OCI-LY3 (cell line): ENCODE data around the gene CDH24.

Experiments
- H2AFZ ChIP-seq: fragments of 200-600, 300-600 bp; shearing (Covaris generic); 2 replicates; pipeline ENCODE4 v1.6.0; 2014; ENCODE audit warnings: antibody characterized with exemption, low read depth, low read length
- H3K27ac ChIP-seq: fragments of 200-600, 300-600 bp; sonication (generic); 2 replicates; pipeline ENCODE4 v1.5.1; 2014; ENCODE audit warnings: mild to moderate bottlenecking, low read length, moderate library complexity, mixed read lengths
- H3K27me3 ChIP-seq: fragments of 200-600, 300-600 bp; sonication (generic); 2 replicates; pipeline ENCODE4 v1.6.1; 2014; ENCODE audit warnings: low read depth, low read length, mixed read lengths
- H3K36me3 ChIP-seq: fragments of 200-600, 300-600 bp; sonication (generic); replicated peaks from 2 replicates; pipeline ENCODE3; 2014; ENCODE audit warnings: low read depth, low read length, mixed read lengths
- H3K4me1 ChIP-seq: fragments of 300-600, 200-600 bp; sonication (generic); 2 replicates; pipeline ENCODE4 v1.6.1; 2014; ENCODE audit warnings: low read length, mixed read lengths
- H3K4me2 ChIP-seq: fragments of 200-600, 300-600 bp; sonication (generic); 2 replicates; pipeline ENCODE4 v1.6.1; 2014; ENCODE audit warnings: low read length, mixed read lengths
- H3K4me3 ChIP-seq: fragments of 300-600, 200-600 bp; sonication (generic); 2 replicates; pipeline ENCODE4 v1.5.1; 2014; ENCODE audit warnings: antibody characterized with exemption, mild to moderate bottlenecking, low read length, moderate library complexity
- H3K79me2 ChIP-seq: fragments of 300-600, 200-600 bp; shearing (Covaris generic); 2 replicates; pipeline ENCODE4 v1.6.1; 2014; ENCODE audit warnings: mild to moderate bottlenecking, low read length, mixed read lengths
- H3K9ac ChIP-seq: fragments of 300-600, 200-600 bp; shearing (Covaris generic); 2 replicates; pipeline ENCODE4 v1.6.0; 2014; ENCODE audit warnings: mild to moderate bottlenecking, low read length, moderate library complexity
- H3K9me3 ChIP-seq: fragments of 200-600, 300-600 bp; shearing (Covaris generic); 2 replicates; pipeline ENCODE4 v1.6.1; 2014; ENCODE audit warnings: low read length, mixed read lengths; ENCODE audit not compliant: insufficient read depth
- H4K20me1 ChIP-seq: fragments of 200-600, 300-600 bp; sonication (generic); 2 replicates; pipeline ENCODE4 v1.6.1; 2016; ENCODE audit warnings: low read length, mixed read lengths; ENCODE audit not compliant: insufficient read depth
- EZH2phosphoT487 ChIP-seq: fragments of 200-600 bp; shearing (Covaris generic); IDR thresholded peaks from 2 replicates; pipeline ENCODE4 v1.6.1; 2018; ENCODE audit warnings: antibody characterized with exemption, mixed run types, low read depth
- TF ChIP-seq, protein P1 (sequence below): fragments of 200-600, 300-600 bp; sonication (generic); IDR thresholded peaks from 2 replicates; pipeline ENCODE4 v1.5.1; 2014; ENCODE audit warnings: antibody characterized with exemption, low read length, low read depth

Gene CDH24

DNA sequence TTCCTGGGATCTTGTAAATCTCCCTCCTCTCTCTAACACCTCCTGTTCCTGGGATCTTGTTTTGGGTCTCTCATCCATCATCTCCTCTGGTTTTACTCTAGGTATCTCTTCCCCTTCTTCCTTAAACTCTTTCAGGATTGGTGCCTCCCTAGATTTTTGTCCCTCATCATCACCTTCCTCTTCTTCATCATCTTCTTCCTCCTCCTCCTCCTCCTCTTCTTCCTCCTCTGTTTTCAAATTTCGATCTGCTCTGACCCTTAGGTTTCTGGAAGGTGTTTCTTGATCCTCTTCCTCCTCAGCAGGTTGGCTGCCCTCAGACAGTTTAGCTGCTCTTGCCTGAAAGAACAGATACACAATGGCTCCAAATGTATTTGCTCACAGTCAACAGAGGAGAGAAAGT, 23.2 kb upstream of the CDH24 start:
- H3K27ac ChIP-seq = no peak overlapping the region

DNA sequence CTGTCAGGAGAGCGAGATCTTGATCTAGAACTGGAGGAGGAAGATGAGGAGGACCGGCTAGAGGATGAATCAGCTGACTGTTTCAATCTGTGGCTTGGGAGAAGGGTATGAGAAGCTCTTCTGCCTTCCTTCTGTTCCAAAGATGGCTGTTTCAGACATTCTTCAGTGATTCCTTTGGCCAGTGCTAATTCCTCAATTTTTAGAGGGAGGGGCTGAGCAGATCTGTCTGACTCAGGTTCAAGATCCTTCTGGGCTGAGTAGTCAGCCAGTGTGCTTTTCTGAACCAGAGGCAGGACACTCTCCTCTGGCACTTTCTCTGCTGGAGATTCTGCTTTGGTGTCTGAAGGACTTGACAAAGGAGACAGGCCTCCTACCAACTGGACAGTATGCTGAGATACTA, 22.4 kb upstream of the CDH24 start:
- no peaks in the 10 kb centered on the region for H3K27me3 ChIP-seq
- H4K20me1 ChIP-seq = no peaks in the 10 kb centered on the region
- H3K9ac ChIP-seq = no peak overlapping the region
- H3K4me2 ChIP-seq = no peak overlapping the region
- H3K4me3 ChIP-seq = no peak overlapping the region
- H3K36me3 ChIP-seq = peaks cover 75% of the 10 kb centered on the region
- no peaks in the 10 kb centered on the region for H3K79me2 ChIP-seq
- no peak overlapping the region for H3K27ac ChIP-seq
- H3K9me3 ChIP-seq = no peaks in the 10 kb centered on the region
- no peak for TF ChIP-seq EZH2phosphoT487
- TF ChIP-seq, protein P1, sequence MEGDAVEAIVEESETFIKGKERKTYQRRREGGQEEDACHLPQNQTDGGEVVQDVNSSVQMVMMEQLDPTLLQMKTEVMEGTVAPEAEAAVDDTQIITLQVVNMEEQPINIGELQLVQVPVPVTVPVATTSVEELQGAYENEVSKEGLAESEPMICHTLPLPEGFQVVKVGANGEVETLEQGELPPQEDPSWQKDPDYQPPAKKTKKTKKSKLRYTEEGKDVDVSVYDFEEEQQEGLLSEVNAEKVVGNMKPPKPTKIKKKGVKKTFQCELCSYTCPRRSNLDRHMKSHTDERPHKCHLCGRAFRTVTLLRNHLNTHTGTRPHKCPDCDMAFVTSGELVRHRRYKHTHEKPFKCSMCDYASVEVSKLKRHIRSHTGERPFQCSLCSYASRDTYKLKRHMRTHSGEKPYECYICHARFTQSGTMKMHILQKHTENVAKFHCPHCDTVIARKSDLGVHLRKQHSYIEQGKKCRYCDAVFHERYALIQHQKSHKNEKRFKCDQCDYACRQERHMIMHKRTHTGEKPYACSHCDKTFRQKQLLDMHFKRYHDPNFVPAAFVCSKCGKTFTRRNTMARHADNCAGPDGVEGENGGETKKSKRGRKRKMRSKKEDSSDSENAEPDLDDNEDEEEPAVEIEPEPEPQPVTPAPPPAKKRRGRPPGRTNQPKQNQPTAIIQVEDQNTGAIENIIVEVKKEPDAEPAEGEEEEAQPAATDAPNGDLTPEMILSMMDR = no peak
- H3K4me1 ChIP-seq = peaks cover 12% of the 10 kb centered on the region
- H2AFZ ChIP-seq = no peak overlapping the region

More for the DNA sequence above, 23.2 kb upstream of the CDH24 start:
- no peak overlapping the region for H3K4me2 ChIP-seq
- H4K20me1 ChIP-seq = no peaks in the 10 kb centered on the region
- peaks cover 77% of the 10 kb centered on the region for H3K36me3 ChIP-seq
- no peak overlapping the region for H2AFZ ChIP-seq
- H3K79me2 ChIP-seq = no peaks in the 10 kb centered on the region; the same call in 1 of the 2 replicates
- no peak overlapping the region for H3K9ac ChIP-seq
- no peak for TF ChIP-seq EZH2phosphoT487
- TF ChIP-seq, protein P1 = no peak
- H3K27me3 ChIP-seq = no peaks in the 10 kb centered on the region
- H3K4me3 ChIP-seq = no peak overlapping the region
- H3K4me1 ChIP-seq = peaks cover 8% of the 10 kb centered on the region
- no peaks in the 10 kb centered on the region for H3K9me3 ChIP-seq

DNA sequence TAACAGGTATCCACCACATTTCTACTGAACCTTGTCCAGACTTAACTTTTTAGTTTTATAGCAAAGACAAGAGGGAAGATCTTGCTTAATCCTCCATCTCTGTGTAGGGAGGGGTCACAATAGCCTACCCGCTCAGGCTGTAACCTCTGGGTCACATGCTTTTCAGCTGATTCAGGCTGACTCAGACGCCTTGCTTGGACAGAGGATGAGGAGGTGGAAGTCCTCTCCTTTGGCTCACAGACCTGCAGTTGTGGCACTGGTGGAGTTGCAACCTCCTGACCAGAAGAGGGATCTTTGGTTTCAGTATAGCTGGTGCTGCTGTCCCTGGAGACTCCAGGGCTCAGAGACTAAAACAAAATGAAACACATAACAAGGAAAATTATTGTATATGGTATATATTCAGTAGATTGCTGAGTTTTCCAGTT, 21.4 kb upstream of the CDH24 start:
- Histone ChIP-seq H3K27me3 (no peaks in the 10 kb centered on the region), H3K4me2 (no peak overlapping the region), H3K27ac (no peak overlapping the region), H3K9me3 (no peaks in the 10 kb centered on the region), H3K9ac (no peak overlapping the region), H3K4me3 (no peak overlapping the region), H4K20me1 (no peaks in the 10 kb centered on the region), H3K4me1 (peaks cover 12% of the 10 kb centered on the region), H2AFZ (no peak overlapping the region), H3K79me2 (no peaks in the 10 kb centered on the region), H3K36me3 (peaks cover 74% of the 10 kb centered on the region)
- TF ChIP-seq EZH2phosphoT487 = no peak
- TF ChIP-seq, protein P1 = no peak

DNA sequence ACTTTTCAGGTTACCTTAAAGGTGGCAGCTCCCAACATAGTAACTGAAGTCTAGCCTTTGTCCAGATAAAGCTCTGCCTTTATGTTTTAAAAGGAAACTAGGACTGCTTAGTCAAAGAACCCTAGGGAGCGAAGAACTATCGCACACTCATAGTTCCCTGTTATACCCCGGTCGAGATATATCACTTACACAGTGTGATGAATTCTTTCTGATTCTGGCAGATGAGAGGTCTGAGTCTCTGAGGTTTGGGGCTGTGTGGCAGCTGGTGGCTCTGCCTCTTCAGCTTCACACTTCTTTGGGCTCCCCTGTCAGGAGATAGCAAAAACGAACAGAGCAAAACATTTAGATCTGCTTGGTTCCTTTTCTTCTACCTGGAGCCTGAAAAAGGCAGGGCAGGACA, 20.6 kb upstream of the CDH24 start:
- Histone ChIP-seq H4K20me1 (no peaks in the 10 kb centered on the region), H3K4me1 (peaks cover 12% of the 10 kb centered on the region), H2AFZ (no peak overlapping the region), H3K27ac (no peak overlapping the region), H3K9ac (no peak overlapping the region), H3K79me2 (no peaks in the 10 kb centered on the region), H3K36me3 (peaks cover 70% of the 10 kb centered on the region), H3K27me3 (no peaks in the 10 kb centered on the region), H3K9me3 (no peaks in the 10 kb centered on the region), H3K4me3 (no peak overlapping the region), H3K4me2 (no peak overlapping the region)
- TF ChIP-seq EZH2phosphoT487 = no peak
- TF ChIP-seq, protein P1 = no peak
